ENCODE data around the gene TNFRSF8.

TNFRSF8 gene

DNA sequence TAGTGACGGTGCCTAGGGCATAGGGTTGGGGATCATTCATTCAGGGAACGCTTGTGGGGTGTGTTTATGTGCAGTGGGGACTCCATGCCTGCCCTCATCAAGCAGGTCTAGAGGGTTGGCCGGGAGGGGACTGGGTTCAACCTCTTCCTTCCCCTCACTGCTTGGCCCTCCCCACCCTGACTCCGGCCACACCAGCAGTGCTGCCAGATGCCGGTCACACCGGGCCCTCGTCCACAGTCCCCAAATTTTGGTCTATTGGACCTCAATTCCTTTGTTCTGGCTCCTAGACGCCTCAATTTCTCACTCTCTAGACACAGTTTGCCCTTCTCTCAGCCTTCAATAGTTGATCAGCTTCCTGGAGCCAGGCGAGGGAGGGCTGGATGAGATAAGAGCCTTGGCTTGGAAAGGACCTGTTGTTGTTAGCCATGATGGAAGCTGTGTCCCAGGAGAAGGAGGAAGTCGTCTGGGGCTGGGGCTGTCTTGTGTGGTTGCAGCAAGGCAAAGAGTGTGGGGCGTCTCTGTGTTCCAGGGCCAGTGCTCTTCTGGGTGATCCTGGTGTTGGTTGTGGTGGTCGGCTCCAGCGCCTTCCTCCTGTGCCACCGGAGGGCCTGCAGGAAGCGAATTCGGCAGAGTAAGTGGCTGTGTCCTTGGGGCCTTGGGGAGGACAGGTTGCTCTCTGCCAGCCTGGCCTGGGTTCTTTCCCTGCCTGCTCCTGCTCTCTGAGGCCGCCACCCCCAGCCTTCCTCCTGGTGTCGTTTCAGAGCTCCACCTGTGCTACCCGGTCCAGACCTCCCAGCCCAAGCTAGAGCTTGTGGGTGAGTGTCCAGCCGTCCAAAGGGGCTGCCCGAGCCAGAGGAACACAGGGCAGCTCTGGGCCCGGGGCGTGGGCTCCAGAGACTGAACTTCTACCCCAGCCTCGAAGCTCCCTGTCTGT, 62.6 kb downstream of the TNFRSF8 start:
- Histone ChIP-seq H3K27me3 (ENCODE audit: control insufficient read depth, insufficient read depth, low read length) (no peaks in the 10 kb centered on the region), H3K9ac (ENCODE audit: low read depth, low read length) (no peak overlapping the region), H3K9me3 (ENCODE audit: control insufficient read depth, insufficient read depth, low read length) (no peaks in the 10 kb centered on the region), H3K4me3 (ENCODE audit: low read depth, low read length) (no peak overlapping the region), H3K27ac (ENCODE audit: low read depth, low read length) (no peak overlapping the region), H3K4me1 (ENCODE audit: control insufficient read depth, insufficient read depth, low read length) (no peaks in the 10 kb centered on the region), H3K36me3 (ENCODE audit: control insufficient read depth, insufficient read depth, low read length) (peaks cover 45% of the 10 kb centered on the region)

GRCh38 chr1:12126781-12127180, 63.7 kb downstream of the TNFRSF8 start:
- peaks cover 35% of the 10 kb centered on the region for H3K36me3 ChIP-seq (ENCODE audit: control insufficient read depth, insufficient read depth, low read length)
- H3K9ac ChIP-seq (ENCODE audit: low read depth, low read length) = no peak overlapping the region
- H3K4me1 ChIP-seq (ENCODE audit: control insufficient read depth, insufficient read depth, low read length) = no peaks in the 10 kb centered on the region
- no peaks in the 10 kb centered on the region for H3K9me3 ChIP-seq (ENCODE audit: control insufficient read depth, insufficient read depth, low read length)
- no peaks in the 10 kb centered on the region for H3K27me3 ChIP-seq (ENCODE audit: control insufficient read depth, insufficient read depth, low read length)
- H3K4me3 ChIP-seq (ENCODE audit: low read depth, low read length) = no peak overlapping the region
- H3K27ac ChIP-seq (ENCODE audit: low read depth, low read length) = no peak overlapping the region

DNA sequence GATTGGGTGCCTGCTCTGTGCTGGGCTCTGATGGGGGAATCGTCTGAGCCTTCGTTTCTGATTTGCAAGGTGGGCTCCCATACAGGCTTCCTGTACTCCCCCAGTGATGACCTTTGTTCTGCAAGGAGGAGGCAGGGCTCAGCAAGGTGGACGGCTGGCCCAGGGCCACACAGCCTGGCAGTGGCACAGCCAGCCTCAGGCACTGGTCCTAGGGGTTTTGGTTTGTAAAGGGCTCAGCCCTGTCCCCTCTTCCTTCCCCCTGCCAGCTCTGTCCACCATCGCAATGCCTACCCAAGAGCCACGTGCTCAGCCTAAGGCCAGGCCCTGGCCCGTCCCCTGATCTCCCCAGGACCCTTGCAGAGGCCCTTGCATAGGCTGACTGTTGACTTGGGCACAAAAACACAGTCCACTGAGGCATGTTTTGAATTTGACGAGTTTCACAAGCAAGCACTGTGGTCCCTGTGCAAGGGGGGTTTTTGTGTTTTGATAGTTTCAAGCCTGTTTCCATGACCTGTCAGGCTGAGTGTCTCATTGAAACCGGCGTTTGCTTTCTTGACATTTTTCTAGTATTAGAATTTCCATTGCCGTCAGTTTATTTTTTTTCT, 64.2 kb downstream of the TNFRSF8 start:
- no peaks in the 10 kb centered on the region for H3K27me3 ChIP-seq (ENCODE audit: control insufficient read depth, insufficient read depth, low read length)
- no peaks in the 10 kb centered on the region for H3K4me1 ChIP-seq (ENCODE audit: control insufficient read depth, insufficient read depth, low read length)
- H3K9ac ChIP-seq (ENCODE audit: low read depth, low read length) = no peak overlapping the region
- H3K27ac ChIP-seq (ENCODE audit: low read depth, low read length) = no peak overlapping the region
- H3K36me3 ChIP-seq (ENCODE audit: control insufficient read depth, insufficient read depth, low read length) = peaks cover 32% of the 10 kb centered on the region
- H3K4me3 ChIP-seq (ENCODE audit: low read depth, low read length) = no peak overlapping the region
- H3K9me3 ChIP-seq (ENCODE audit: control insufficient read depth, insufficient read depth, low read length) = no peaks in the 10 kb centered on the region

GRCh38 chr1:12128120-12128519, 65.0 kb downstream of the TNFRSF8 start:
- Histone ChIP-seq H3K4me1 (ENCODE audit: control insufficient read depth, insufficient read depth, low read length) (no peaks in the 10 kb centered on the region), H3K27me3 (ENCODE audit: control insufficient read depth, insufficient read depth, low read length) (no peaks in the 10 kb centered on the region), H3K36me3 (ENCODE audit: control insufficient read depth, insufficient read depth, low read length) (peaks cover 32% of the 10 kb centered on the region), H3K9ac (ENCODE audit: low read depth, low read length) (no peak overlapping the region), H3K4me3 (ENCODE audit: low read depth, low read length) (no peak overlapping the region), H3K27ac (ENCODE audit: low read depth, low read length) (no peak overlapping the region), H3K9me3 (ENCODE audit: control insufficient read depth, insufficient read depth, low read length) (no peaks in the 10 kb centered on the region)

GRCh38 chr1:12129624-12130023, 66.5 kb downstream of the TNFRSF8 start:
- Histone ChIP-seq H3K4me1 (ENCODE audit: control insufficient read depth, insufficient read depth, low read length) (no peaks in the 10 kb centered on the region), H3K27me3 (ENCODE audit: control insufficient read depth, insufficient read depth, low read length) (no peaks in the 10 kb centered on the region), H3K9me3 (ENCODE audit: control insufficient read depth, insufficient read depth, low read length) (no peaks in the 10 kb centered on the region), H3K9ac (ENCODE audit: low read depth, low read length) (no peak overlapping the region), H3K27ac (ENCODE audit: low read depth, low read length) (no peak overlapping the region), H3K36me3 (ENCODE audit: control insufficient read depth, insufficient read depth, low read length) (peaks cover 32% of the 10 kb centered on the region), H3K4me3 (ENCODE audit: low read depth, low read length) (no peak overlapping the region)

DNA sequence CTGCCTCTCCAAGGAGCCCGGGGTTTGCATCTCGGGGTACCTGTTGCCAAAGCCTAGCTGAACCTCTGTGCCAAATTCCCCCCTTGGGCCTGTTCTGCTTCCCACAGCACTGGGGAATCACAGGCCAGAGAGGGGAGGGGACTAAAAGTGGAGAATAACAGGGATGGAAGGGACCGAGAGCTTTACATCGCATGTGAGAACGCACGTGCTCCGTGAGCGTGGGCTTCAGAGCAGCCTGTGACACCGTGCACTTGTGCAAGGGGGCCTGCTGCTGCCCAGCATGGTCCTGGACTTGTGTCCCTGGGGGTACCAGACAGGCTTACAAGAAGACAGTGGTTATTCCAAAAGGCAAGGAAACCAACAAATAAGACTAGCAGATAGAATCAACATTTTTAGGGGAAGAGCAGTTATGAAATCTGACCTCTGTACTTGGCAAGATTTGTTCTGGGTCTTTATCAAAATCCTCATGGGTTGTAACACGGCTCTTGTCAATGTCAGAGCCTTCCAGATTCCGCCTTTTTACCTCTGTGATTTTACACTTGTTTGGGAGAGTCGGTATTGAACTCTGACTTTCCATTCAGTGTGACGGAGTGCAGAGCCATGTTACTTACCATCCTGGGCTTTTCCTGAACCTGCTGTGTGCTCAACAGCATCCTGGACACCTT, 67.5 kb downstream of the TNFRSF8 start:
- Histone ChIP-seq H3K9ac (ENCODE audit: low read depth, low read length) (no peak overlapping the region), H3K4me3 (ENCODE audit: low read depth, low read length) (no peak overlapping the region), H3K27ac (ENCODE audit: low read depth, low read length) (no peak overlapping the region), H3K4me1 (ENCODE audit: control insufficient read depth, insufficient read depth, low read length) (no peaks in the 10 kb centered on the region), H3K9me3 (ENCODE audit: control insufficient read depth, insufficient read depth, low read length) (no peaks in the 10 kb centered on the region), H3K36me3 (ENCODE audit: control insufficient read depth, insufficient read depth, low read length) (peaks cover 32% of the 10 kb centered on the region), H3K27me3 (ENCODE audit: control insufficient read depth, insufficient read depth, low read length) (no peaks in the 10 kb centered on the region)

- H3K27ac ChIP-seq (ENCODE audit: low read depth, low read length) = no peak overlapping the region
- no peaks in the 10 kb centered on the region for H3K9me3 ChIP-seq (ENCODE audit: control insufficient read depth, insufficient read depth, low read length)
- H3K27me3 ChIP-seq (ENCODE audit: control insufficient read depth, insufficient read depth, low read length) = no peaks in the 10 kb centered on the region
- no peak overlapping the region for H3K4me3 ChIP-seq (ENCODE audit: low read depth, low read length)
- peaks cover 24% of the 10 kb centered on the region for H3K36me3 ChIP-seq (ENCODE audit: control insufficient read depth, insufficient read depth, low read length)
- H3K4me1 ChIP-seq (ENCODE audit: control insufficient read depth, insufficient read depth, low read length) = no peaks in the 10 kb centered on the region
- no peak overlapping the region for H3K9ac ChIP-seq (ENCODE audit: low read depth, low read length)
These were observed 69.0 kb downstream of the TNFRSF8 start for GRCh38 chr1:12132078-12132477.

DNA sequence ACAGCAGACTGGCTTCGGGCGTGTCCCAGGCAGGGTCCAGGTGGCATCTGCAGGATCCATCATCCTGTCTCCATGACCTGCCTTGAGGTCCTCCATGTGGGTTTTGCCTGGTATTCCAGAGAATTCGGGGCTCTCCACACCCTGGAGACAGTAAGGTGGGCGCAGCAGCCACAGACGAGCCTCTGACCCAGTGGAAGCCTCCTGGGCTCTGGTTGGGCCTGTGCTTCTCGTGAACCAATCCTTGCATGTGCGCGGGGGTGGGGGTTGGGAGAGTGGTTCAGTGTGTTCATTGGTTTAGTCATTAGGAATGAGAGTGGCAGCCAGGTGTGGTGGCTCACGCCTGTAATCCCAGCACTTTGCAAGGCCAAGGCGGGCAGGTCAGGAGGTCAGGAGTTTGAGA, 71.6 kb downstream of the TNFRSF8 start:
- Histone ChIP-seq H3K9me3 (ENCODE audit: control insufficient read depth, insufficient read depth, low read length) (no peaks in the 10 kb centered on the region), H3K4me3 (ENCODE audit: low read depth, low read length) (no peak overlapping the region), H3K4me1 (ENCODE audit: control insufficient read depth, insufficient read depth, low read length) (no peaks in the 10 kb centered on the region), H3K27me3 (ENCODE audit: control insufficient read depth, insufficient read depth, low read length) (no peaks in the 10 kb centered on the region), H3K27ac (ENCODE audit: low read depth, low read length) (no peak overlapping the region), H3K9ac (ENCODE audit: low read depth, low read length) (no peak overlapping the region), H3K36me3 (ENCODE audit: control insufficient read depth, insufficient read depth, low read length) (0 out of 2 replicates have a peak, but pooled peaks cover 8% of the 10 kb centered on the region)

- Histone ChIP-seq H3K27me3 (ENCODE audit: control insufficient read depth, insufficient read depth, low read length) (no peaks in the 10 kb centered on the region), H3K4me1 (ENCODE audit: control insufficient read depth, insufficient read depth, low read length) (no peaks in the 10 kb centered on the region), H3K36me3 (ENCODE audit: control insufficient read depth, insufficient read depth, low read length) (0 out of 2 replicates have a peak, but pooled peaks cover 4% of the 10 kb centered on the region), H3K9me3 (ENCODE audit: control insufficient read depth, insufficient read depth, low read length) (no peaks in the 10 kb centered on the region), H3K27ac (ENCODE audit: low read depth, low read length) (no peak overlapping the region), H3K9ac (ENCODE audit: low read depth, low read length) (no peak overlapping the region), H3K4me3 (ENCODE audit: low read depth, low read length) (no peak overlapping the region)
These were observed 72.5 kb downstream of the TNFRSF8 start for GRCh38 chr1:12135612-12136011.

DNA sequence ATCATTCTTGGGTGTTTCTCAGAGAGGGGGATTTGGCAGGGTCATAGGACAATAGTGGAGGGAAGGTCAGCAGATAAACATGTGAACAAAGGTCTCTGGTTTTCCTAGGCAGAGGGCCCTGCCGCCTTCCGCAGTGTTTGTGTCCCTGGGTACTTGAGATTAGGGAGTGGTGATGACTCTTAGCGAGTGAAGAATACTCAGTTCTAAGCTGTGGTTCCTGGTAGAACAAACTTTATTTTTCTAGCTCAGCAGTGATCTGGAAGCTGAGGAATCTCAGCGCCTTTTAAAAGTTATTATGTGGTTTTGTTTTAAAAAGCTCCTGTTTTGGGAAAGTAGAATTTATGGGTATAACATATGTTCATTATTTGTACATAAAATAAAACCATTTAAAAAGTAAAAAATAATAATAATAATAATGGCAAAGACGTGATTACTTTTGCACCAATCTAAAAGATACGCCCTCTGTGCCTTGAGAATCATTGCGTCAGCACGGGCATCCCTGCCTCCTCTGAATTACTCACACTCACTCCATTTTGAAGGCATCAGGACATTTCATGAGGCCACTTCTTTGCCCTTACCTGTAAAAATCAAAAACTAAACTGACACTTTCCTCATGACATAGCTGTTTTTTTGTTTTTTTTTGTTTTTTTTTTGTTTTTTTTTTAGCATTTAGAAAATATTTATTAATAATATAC, 74.0 kb downstream of the TNFRSF8 start:
- Histone ChIP-seq H3K9me3 (ENCODE audit: control insufficient read depth, insufficient read depth, low read length) (no peaks in the 10 kb centered on the region), H3K27me3 (ENCODE audit: control insufficient read depth, insufficient read depth, low read length) (no peaks in the 10 kb centered on the region), H3K36me3 (ENCODE audit: control insufficient read depth, insufficient read depth, low read length) (0 out of 2 replicates have a peak, but pooled peaks cover 4% of the 10 kb centered on the region), H3K9ac (ENCODE audit: low read depth, low read length) (no peak overlapping the region), H3K4me3 (ENCODE audit: low read depth, low read length) (no peak overlapping the region), H3K27ac (ENCODE audit: low read depth, low read length) (no peak overlapping the region), H3K4me1 (ENCODE audit: control insufficient read depth, insufficient read depth, low read length) (no peaks in the 10 kb centered on the region)
